Measurements from ENCODE around the gene CHRDL2.

Gene CHRDL2

GRCh38 chr11:74685338-74685737 lies 45.9 kb downstream of the CHRDL2 start:
- DNase-seq (ENCODE audit: low read depth in 2 of 2) = no peak

- no peak for DNase-seq (ENCODE audit: low read depth in 2 of 2)
Observed at GRCh38 chr11:74684661-74685060, 46.6 kb downstream of the CHRDL2 start.

GRCh38 chr11:74683941-74684481 lies 47.2 kb downstream of the CHRDL2 start:
- no peak for DNase-seq (ENCODE audit: low read depth in 2 of 2)

- no peak for DNase-seq (ENCODE audit: low read depth in 2 of 2)
Observed at GRCh38 chr11:74683279-74683871, 47.9 kb downstream of the CHRDL2 start.

- no peak for DNase-seq (ENCODE audit: low read depth in 2 of 2)
Observed at GRCh38 chr11:74682731-74683278, 48.4 kb downstream of the CHRDL2 start.

- no peak for DNase-seq (ENCODE audit: low read depth in 2 of 2)
Observed at GRCh38 chr11:74681686-74682651, 49.3 kb downstream of the CHRDL2 start.

GRCh38 chr11:74680703-74681531 lies 50.3 kb downstream of the CHRDL2 start:
- no peak for DNase-seq (ENCODE audit: low read depth in 2 of 2)

GRCh38 chr11:74680035-74680671 lies 51.1 kb downstream of the CHRDL2 start:
- no peak for DNase-seq (ENCODE audit: low read depth in 2 of 2)

GRCh38 chr11:74679513-74679865 lies 51.7 kb downstream of the CHRDL2 start:
- DNase-seq (ENCODE audit: low read depth in 2 of 2) = no peak

- no peak for DNase-seq (ENCODE audit: low read depth in 2 of 2)
Observed at GRCh38 chr11:74678591-74679512, 52.4 kb downstream of the CHRDL2 start.

- DNase-seq (ENCODE audit: low read depth in 2 of 2) = no peak
Observed at GRCh38 chr11:74678041-74678440, 53.2 kb downstream of the CHRDL2 start.

GRCh38 chr11:74677131-74677530 lies 54.1 kb downstream of the CHRDL2 start:
- DNase-seq (ENCODE audit: low read depth in 2 of 2) = no peak

GRCh38 chr11:74676596-74676995 lies 54.6 kb downstream of the CHRDL2 start:
- no peak for DNase-seq (ENCODE audit: low read depth in 2 of 2)

- DNase-seq (ENCODE audit: low read depth in 2 of 2) = no peak
Observed at GRCh38 chr11:74675761-74676160, 55.5 kb downstream of the CHRDL2 start.

GRCh38 chr11:74673693-74674360 lies 57.4 kb downstream of the CHRDL2 start:
- DNase-seq (ENCODE audit: low read depth in 2 of 2) = no peak

- no peak for DNase-seq (ENCODE audit: low read depth in 2 of 2)
Observed at GRCh38 chr11:74672956-74673692, 58.1 kb downstream of the CHRDL2 start.

GRCh38 chr11:74672332-74672955 lies 58.8 kb downstream of the CHRDL2 start:
- DNase-seq (ENCODE audit: low read depth in 2 of 2) = no peak

GRCh38 chr11:74671520-74672196 lies 59.6 kb downstream of the CHRDL2 start:
- no peak for DNase-seq (ENCODE audit: low read depth in 2 of 2)

Data from stimulated activated CD4-positive, alpha-beta T cell treated with anti-CD3 and anti-CD28 coated beads, Interleukin-1b, Interleukin-23, amount 100 ng/mL, for 4 hours (primary cell).